Testis (tissue), 3 donors: ENCODE data around the gene RFLNA. TPM values are rescaled to one million over a fixed set of nuclear protein-coding genes. Genes with fewer than 3 reads are reported as not detected.

Experiments used
- DNase-seq: peaks from one replicate; pipeline ENCODE4 v3.0.0-alpha.2; 2019
- H3K27ac ChIP-seq, 2 donors: fragments of 200-600 bp; sonication (generic); one replicate each; pipeline ENCODE4 v1.5.1; 2019
- H3K27me3 ChIP-seq: fragments of 200-600 bp; sonication (generic); one replicate; pipeline ENCODE4 v1.5.1; 2019
- H3K36me3 ChIP-seq: fragments of 200-600 bp; sonication (generic); one replicate; pipeline ENCODE4 v1.5.1; 2017; ENCODE audit warnings: low read depth; ENCODE audit errors: missing control alignments
- H3K4me1 ChIP-seq: fragments of 200-600 bp; sonication (generic); one replicate; pipeline ENCODE4 v1.5.1; 2019
- H3K4me3 ChIP-seq, 2 donors: fragments of 200-600 bp; sonication (generic); one replicate each; pipeline ENCODE4 v1.5.1; 2017 to 2019
- H3K9me3 ChIP-seq: fragments of 200-600 bp; sonication (generic); one replicate; pipeline ENCODE4 v1.5.1; 2017
- POLR2A ChIP-seq: fragments of 450-650 bp; IDR thresholded peaks from one replicate; pipeline ENCODE4 v1.6.1; 2017; ENCODE audit warnings: antibody characterized with exemption, mild to moderate bottlenecking, moderate library complexity
- WGBS, 2 donors: methylation state at CpG; one replicate each; pipeline ENCODE4 v1.1.5; 2018; 5-methylcytosine and 5-hydroxymethylcytosine counted together
- intact Hi-C: fragments of 100-400 bp; cut with DNase I; formaldehyde crosslinking; loops from one replicate; pipeline ENCODE4 v1.15.1; 2023; ENCODE audit warnings: low total_unique reads
- microRNA-seq, 2 donors: library from miRNA; unstranded; fragments of <30 nt; microRNA quantifications; one replicate each; pipeline ENCODE4, GENCODE V29; 2016; ENCODE audit warnings: borderline number of aligned reads in 2 of 2, borderline replicate concordance in 1 of 2
- polyA plus RNA-seq: library from polyadenylated mRNA; stranded (reverse); fragments of 350-450 nt; fragmentation: Illumina TruSeq; extraction: RNeasy Lipid Tissue Mini Kit (QIAGEN cat#74804); gene quantifications from one replicate; pipeline ENCODE4 v1.2.3, GENCODE V29; 2014; ENCODE audit warnings: low read depth, low replicate concordance; ENCODE audit not compliant: insufficient read depth
- small RNA-seq, 2 donors: library from RNA; depleted of rRNA; stranded (forward); fragments of <200 nt; gene quantifications; one replicate each; pipeline ENCODE3, GENCODE V24; 2016
- total RNA-seq, 2 donors: library from RNA; depleted of rRNA; stranded (reverse); fragments of >200 nt; gene quantifications; one replicate each; pipeline ENCODE4 v1.2.3, GENCODE V29; 2016
- TF ChIP-seq, protein P1 (sequence below), 3 experiments: fragments of 450-650 bp in 2 of 3; fragments of 200-600 bp in 1 of 3; sonication (generic) in 1 of 3; IDR thresholded peaks; one replicate each; pipeline ENCODE4 v1.5.1; 2016 to 2019; ENCODE audit warnings: antibody characterized with exemption in 3 of 3, mild to moderate bottlenecking in 2 of 3, moderate library complexity in 1 of 3

RFLNA gene
- total and polyA plus RNA-seq, 3 donors from 2014 or later = 0.31 to 0.80 (median 0.68) TPM

DNA sequence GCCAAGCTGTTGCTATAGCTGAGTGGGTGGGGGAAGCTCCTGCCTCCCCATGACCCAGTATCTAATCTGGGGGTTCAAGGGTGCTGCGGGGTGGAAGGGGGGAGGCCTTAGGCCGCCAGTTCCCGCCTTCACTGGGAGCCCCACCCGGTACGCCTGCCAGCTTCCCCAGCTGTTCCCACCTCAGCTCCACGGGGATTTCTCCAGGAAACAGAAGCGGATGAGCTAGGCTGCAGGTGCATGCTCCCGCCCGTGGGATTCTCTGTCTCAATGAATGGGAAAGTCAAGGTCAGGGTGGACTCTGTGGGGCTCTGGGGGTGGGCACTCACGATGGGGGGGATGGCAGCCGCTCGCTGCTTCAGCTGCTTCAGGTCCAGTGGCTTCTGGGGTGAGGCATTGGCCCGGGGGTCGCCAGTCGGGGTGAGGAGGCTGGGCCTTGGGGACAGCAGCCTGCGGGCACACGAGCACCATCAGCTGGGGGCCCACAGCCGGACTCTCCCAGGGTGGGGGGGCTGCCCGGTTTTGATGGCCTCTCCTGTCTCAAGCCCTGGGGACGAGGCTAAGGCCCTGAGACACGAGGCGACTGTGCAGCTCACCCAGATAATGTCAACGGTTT is 68.6 kb downstream of the RFLNA start:
- Histone ChIP-seq H3K27me3 (no peaks in the 10 kb centered on the region), H3K36me3 (no peaks in the 10 kb centered on the region), H3K9me3 (no peaks in the 10 kb centered on the region), H3K27ac (peak overlapping the region; percentile 21 to 50), H3K4me3 (no peak overlapping the region), H3K4me1 (peaks cover 59% of the 10 kb centered on the region)
- 64 to 65% methylated on average over 13 to 23 of the region's 23 CpGs for WGBS, 2 donors
- DNase-seq = no peak
- intact Hi-C loops = no loop called here
- TF ChIP-seq POLR2A = no peak
- TF ChIP-seq, protein P1, sequence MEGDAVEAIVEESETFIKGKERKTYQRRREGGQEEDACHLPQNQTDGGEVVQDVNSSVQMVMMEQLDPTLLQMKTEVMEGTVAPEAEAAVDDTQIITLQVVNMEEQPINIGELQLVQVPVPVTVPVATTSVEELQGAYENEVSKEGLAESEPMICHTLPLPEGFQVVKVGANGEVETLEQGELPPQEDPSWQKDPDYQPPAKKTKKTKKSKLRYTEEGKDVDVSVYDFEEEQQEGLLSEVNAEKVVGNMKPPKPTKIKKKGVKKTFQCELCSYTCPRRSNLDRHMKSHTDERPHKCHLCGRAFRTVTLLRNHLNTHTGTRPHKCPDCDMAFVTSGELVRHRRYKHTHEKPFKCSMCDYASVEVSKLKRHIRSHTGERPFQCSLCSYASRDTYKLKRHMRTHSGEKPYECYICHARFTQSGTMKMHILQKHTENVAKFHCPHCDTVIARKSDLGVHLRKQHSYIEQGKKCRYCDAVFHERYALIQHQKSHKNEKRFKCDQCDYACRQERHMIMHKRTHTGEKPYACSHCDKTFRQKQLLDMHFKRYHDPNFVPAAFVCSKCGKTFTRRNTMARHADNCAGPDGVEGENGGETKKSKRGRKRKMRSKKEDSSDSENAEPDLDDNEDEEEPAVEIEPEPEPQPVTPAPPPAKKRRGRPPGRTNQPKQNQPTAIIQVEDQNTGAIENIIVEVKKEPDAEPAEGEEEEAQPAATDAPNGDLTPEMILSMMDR (IDR thresholded peaks at IDR 0.05) = no peak

GRCh38 chr12:124364543-124364942 is 69.7 kb downstream of the RFLNA start:
- Histone ChIP-seq H3K27me3 (no peaks in the 10 kb centered on the region), H3K4me1 (peaks cover 60% of the 10 kb centered on the region), H3K27ac (peak overlapping the region in 1 of 2 donors; percentile 50), H3K4me3 (no peak overlapping the region), H3K36me3 (no peaks in the 10 kb centered on the region), H3K9me3 (no peaks in the 10 kb centered on the region)
- intact Hi-C loops = no loop called here
- WGBS, 2 donors = 68 to 90% methylated on average over 4 to 11 of the region's 11 CpGs
- DNase-seq = no peak
- TF ChIP-seq POLR2A = no peak

Small RNA genes within 50 kb of the gene (microRNA-seq; reads per million reads assigned to microRNA genes)
- 0 to 0.69 reads per million in 2 donors for gene MIR6880

Small RNA genes within 50 kb of the gene (small RNA-seq; reads per million reads assigned to genes)
- 0 to 0.27 reads per million in 2 donors for gene MIR6880
